Measurements from ENCODE around the gene SFMBT2.

Gene SFMBT2

GRCh38 chr10:7322623-7323022 is 88.2 kb downstream of the SFMBT2 start:
- no peaks in the 10 kb centered on the region for H4K20me1 ChIP-seq (ENCODE audit: control insufficient read depth, insufficient read depth, low read depth, low read length)
- 0 out of 2 replicates have a peak, but pooled peaks cover 4% of the 10 kb centered on the region for H3K79me2 ChIP-seq (ENCODE audit: control insufficient read depth, low read length)
- no peak overlapping the region for H3K4me2 ChIP-seq (ENCODE audit: low read length)
- no peaks in the 10 kb centered on the region for H3F3A ChIP-seq (ENCODE audit: control insufficient read depth, insufficient read depth)
- H3K27me3 ChIP-seq (ENCODE audit: control insufficient read depth, low read length), result no peaks in the 10 kb centered on the region
- peaks cover 12% of the 10 kb centered on the region for H3K4me1 ChIP-seq (ENCODE audit: control insufficient read depth, low read length)
- TF ChIP-seq EZH2phosphoT487 (IDR thresholded peaks at IDR 0.05; ENCODE audit: borderline replicate concordance, low read length), result no peak
- TF ChIP-seq CTCF (IDR thresholded peaks at IDR 0.05; ENCODE audit: low read depth, low read length, poor library complexity, severe bottlenecking), result no peak
- H3K4me3 ChIP-seq (ENCODE audit: low read length), result no peak overlapping the region
- H3K9me3 ChIP-seq (ENCODE audit: control insufficient read depth, insufficient read depth, low read length), result peaks cover 3% of the 10 kb centered on the region; the same call in 1 of the 2 replicates
- H3K36me3 ChIP-seq (ENCODE audit: control insufficient read depth, low read length), result no peaks in the 10 kb centered on the region
- no peaks in the 10 kb centered on the region for H3K9me2 ChIP-seq (replicated peaks; ENCODE audit: control insufficient read depth, low read length)
- no peak overlapping the region for H3K27ac ChIP-seq (ENCODE audit: low read depth, low read length)

- H3K4me3 ChIP-seq (ENCODE audit: low read length), result no peak overlapping the region
- no peak overlapping the region for H3K4me2 ChIP-seq (ENCODE audit: low read length)
- peaks cover 9% of the 10 kb centered on the region; the same call in 1 of the 2 replicates for H3K79me2 ChIP-seq (ENCODE audit: control insufficient read depth, low read length)
- no peaks in the 10 kb centered on the region for H3K27me3 ChIP-seq (ENCODE audit: control insufficient read depth, low read length)
- H3K36me3 ChIP-seq (ENCODE audit: control insufficient read depth, low read length), result no peaks in the 10 kb centered on the region
- peaks cover 3% of the 10 kb centered on the region; the same call in 1 of the 2 replicates for H3K9me3 ChIP-seq (ENCODE audit: control insufficient read depth, insufficient read depth, low read length)
- H3K9me2 ChIP-seq (replicated peaks; ENCODE audit: control insufficient read depth, low read length), result no peaks in the 10 kb centered on the region
- H4K20me1 ChIP-seq (ENCODE audit: control insufficient read depth, insufficient read depth, low read depth, low read length), result no peaks in the 10 kb centered on the region
- peaks cover 12% of the 10 kb centered on the region for H3K4me1 ChIP-seq (ENCODE audit: control insufficient read depth, low read length)
- H3F3A ChIP-seq (ENCODE audit: control insufficient read depth, insufficient read depth), result no peaks in the 10 kb centered on the region
- TF ChIP-seq CTCF (IDR thresholded peaks at IDR 0.05; ENCODE audit: low read depth, low read length, poor library complexity, severe bottlenecking) (no peak), EZH2phosphoT487 (IDR thresholded peaks at IDR 0.05; ENCODE audit: borderline replicate concordance, low read length) (no peak)
- no peak overlapping the region for H3K27ac ChIP-seq (ENCODE audit: low read depth, low read length)
Measured at GRCh38 chr10:7320072-7320471, 90.8 kb downstream of the SFMBT2 start.

- H3K4me2 ChIP-seq (ENCODE audit: low read length), result no peak overlapping the region
- no peaks in the 10 kb centered on the region for H4K20me1 ChIP-seq (ENCODE audit: control insufficient read depth, insufficient read depth, low read depth, low read length)
- TF ChIP-seq EZH2phosphoT487 (IDR thresholded peaks at IDR 0.05; ENCODE audit: borderline replicate concordance, low read length) (no peak), CTCF (IDR thresholded peaks at IDR 0.05; ENCODE audit: low read depth, low read length, poor library complexity, severe bottlenecking) (no peak)
- H3K36me3 ChIP-seq (ENCODE audit: control insufficient read depth, low read length), result no peaks in the 10 kb centered on the region
- no peaks in the 10 kb centered on the region for H3K27me3 ChIP-seq (ENCODE audit: control insufficient read depth, low read length)
- no peak overlapping the region for H3K4me3 ChIP-seq (ENCODE audit: low read length)
- no peaks in the 10 kb centered on the region for H3K9me2 ChIP-seq (replicated peaks; ENCODE audit: control insufficient read depth, low read length)
- no peak overlapping the region for H3K27ac ChIP-seq (ENCODE audit: low read depth, low read length)
- H3K9me3 ChIP-seq (ENCODE audit: control insufficient read depth, insufficient read depth, low read length), result peaks cover 3% of the 10 kb centered on the region; the same call in 1 of the 2 replicates
- peaks cover 12% of the 10 kb centered on the region for H3K4me1 ChIP-seq (ENCODE audit: control insufficient read depth, low read length)
- H3K79me2 ChIP-seq (ENCODE audit: control insufficient read depth, low read length), result peaks cover 9% of the 10 kb centered on the region; the same call in 1 of the 2 replicates
- H3F3A ChIP-seq (ENCODE audit: control insufficient read depth, insufficient read depth), result no peaks in the 10 kb centered on the region
Measured at GRCh38 chr10:7319632-7320031, 91.2 kb downstream of the SFMBT2 start.
